Gastrocnemius medialis (tissue), 4 donors: ENCODE measurements around the gene SIGLEC7.

ENCODE experiments used
- CTCF ChIP-seq, 5 experiments: fragments of 450-650 bp in 3 of 5; fragments of 200-600 bp in 2 of 5; sonication (generic) in 2 of 5; IDR thresholded peaks in 4 of 5; conservative IDR thresholded peaks in 1 of 5; 1 replicate in 4 of 5; 2 replicates in 1 of 5; pipeline ENCODE4 v1.5.1; 2016 to 2019; ENCODE audit warnings: antibody characterized with exemption in 5 of 5, mild to moderate bottlenecking in 3 of 5, moderate library complexity in 3 of 5
- POLR2A ChIP-seq, 2 donors: fragments of 450-650 bp; IDR thresholded peaks; one replicate each; pipeline ENCODE4 v1.6.1; 2017; ENCODE audit warnings: antibody characterized with exemption in 2 of 2, mild to moderate bottlenecking in 2 of 2, moderate library complexity in 2 of 2

- no peak for TF ChIP-seq POLR2A (IDR thresholded peaks at IDR 0.05)
- no peak for TF ChIP-seq CTCF (IDR thresholded peaks at IDR 0.05 in 4 of 5, conservative IDR thresholded peaks at IDR 0.05 in 1 of 5)
Measured at GRCh38 chr19:51198641-51199040, 56.5 kb downstream of the SIGLEC7 start.
